CD4-positive, alpha-beta T cell treated with Interleukin-1 beta for 1 hour (primary cell): ENCODE data around the gene PRSS56.

ENCODE experiments used
- DNase-seq, 2 donors: peaks; one replicate each; pipeline ENCODE4 v3.0.0-alpha.2; 2020 to 2022

Gene PRSS56

DNA sequence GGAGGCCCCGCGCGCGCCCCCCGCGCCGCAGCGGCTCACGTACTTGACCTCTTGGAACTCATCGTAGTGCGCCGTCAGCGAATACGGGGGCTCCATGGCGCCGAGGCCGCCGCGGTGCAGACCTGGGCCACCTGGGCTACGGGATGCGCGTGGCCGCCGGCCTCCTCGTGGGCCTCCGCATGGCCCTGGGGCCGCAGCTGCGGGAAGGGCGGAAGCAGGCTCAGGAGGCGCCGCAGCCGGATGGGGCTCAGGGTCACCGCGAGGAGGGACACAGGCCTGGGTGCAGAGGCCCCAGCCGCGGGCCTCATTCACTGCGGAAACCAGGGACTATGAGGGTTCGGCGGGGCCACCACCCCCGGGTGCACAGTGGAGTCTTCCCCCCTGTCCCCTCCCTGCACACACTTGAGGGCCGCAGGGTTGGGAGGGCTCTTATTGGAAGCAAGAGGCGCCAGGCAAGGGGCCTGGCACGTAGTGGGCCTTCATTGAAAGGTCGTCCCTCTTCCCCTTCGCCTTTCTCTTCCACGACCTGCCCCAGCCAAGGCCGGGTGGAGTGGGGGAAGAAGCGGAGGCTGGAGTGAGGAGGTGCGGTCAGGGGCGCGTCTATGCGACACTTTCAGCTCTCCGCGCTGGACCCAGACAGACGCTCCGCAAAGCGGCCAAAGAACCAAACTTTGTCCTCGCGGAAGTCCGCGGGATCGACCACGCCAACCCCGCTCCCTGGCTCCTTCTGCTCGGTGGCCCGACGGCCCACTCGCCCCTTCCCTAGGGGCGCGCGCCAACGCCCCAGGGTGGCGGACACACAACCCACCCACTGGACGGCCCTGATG is 33.4 kb upstream of the PRSS56 start:
- DNase-seq, result no peak

DNA sequence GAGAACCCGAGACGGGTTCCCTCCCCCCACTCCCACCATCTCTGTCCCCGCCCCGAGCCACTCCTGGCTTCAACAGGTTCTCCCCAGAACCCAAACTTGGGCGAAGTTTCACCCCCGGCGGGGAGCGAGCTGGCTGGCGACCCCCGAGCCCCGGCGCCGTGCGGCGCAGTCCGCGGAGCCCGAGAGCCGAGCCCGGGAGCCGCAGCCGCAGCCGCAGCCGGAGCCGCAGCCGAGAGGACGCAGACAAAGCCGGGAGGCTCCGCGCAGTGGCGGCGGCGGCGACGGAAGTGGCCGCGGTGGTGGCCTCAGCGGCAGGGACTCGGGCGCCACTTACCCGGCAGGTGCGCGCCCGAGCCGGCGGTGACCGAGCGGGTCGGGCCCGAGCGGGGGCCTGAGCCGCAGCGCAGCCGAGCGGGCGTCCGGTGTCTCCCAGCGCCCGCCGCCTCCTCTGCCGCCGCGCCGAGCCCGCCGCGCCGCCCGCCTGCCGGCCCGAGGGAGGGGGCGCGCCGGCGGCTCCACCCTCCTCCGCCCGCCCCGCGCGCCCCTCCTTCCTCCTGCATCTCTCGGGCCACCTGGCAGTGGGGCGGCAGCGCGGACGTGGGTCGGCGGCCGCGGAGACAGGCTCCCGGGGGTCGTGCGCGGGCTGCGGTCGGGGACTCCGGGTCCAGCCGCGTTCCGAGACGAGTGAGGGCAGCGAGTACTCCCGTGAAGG is 32.6 kb upstream of the PRSS56 start, which contains the start of gene ECEL1:
Gene ECEL1, minus strand, starts transcription at position 450 of the 712 bp plus-strand sequence. CDS start 1,181 bp downstream, outside the sequence.
- no peak for DNase-seq

- no peak for DNase-seq
Measured at GRCh38 chr2:232488097-232488711, 32.0 kb upstream of the PRSS56 start.

DNA sequence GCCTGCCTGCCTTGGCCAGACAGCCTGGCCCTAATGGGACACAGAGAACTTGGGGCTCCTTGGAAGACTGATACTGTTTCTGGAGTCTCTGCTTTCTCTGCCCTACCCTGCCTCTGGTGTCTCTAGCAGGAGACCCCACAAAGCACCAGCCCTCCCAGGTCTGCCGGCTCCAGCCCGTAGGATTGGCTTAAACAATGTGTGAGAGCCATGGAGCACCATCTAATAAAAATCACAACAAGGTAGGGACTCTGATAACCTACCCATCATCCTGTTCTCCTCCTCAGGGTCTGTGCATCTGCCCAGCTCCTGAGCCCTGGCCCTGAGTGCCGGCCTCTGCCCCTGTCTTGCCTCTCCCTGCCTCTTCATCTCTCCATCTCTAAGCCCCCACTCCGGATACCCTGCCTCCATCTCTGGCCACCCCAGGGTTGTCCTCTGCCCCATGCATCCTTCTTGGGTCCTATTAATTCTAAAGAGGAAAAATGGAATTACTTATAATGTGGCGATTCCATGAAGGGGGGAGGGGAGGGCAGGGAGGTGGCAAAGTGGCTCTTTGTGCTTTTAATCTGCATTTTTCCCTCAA is 31.4 kb upstream of the PRSS56 start:
- DNase-seq, result no peak

DNA sequence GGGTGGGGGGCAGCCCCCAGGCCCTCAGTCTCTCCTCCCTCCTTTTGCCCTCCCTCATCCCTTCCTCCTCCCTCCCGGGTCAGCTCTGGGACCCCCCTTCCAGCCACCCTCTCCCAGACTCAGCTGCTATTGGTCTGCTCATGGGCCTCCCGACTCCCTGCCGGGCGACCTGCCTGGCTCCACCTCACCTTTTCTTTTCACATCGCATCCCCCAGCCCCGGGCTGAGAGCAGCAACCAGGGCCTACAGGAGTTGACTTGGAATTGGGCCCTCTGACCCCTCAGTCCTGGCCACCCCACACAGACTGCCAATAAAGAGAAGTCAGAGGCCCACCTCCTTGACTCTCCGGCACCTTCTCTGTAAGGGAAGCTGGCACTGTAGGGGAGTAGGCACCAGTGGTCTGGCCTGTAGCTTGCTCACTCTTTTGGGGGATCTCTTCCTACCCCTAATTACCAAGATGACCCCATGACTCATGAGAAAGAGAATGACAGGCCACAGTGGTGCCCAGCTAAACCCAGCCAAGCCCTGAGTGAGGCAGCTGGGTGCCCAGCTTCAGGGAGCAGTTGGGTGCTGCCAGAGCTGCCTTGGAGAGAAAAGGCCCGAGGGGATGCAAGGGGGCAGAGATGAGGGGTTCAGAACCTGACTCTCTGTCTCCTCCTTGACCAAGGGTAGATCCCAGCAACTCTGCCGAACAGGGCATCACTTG is 30.5 kb upstream of the PRSS56 start:
- no peak for DNase-seq

DNA sequence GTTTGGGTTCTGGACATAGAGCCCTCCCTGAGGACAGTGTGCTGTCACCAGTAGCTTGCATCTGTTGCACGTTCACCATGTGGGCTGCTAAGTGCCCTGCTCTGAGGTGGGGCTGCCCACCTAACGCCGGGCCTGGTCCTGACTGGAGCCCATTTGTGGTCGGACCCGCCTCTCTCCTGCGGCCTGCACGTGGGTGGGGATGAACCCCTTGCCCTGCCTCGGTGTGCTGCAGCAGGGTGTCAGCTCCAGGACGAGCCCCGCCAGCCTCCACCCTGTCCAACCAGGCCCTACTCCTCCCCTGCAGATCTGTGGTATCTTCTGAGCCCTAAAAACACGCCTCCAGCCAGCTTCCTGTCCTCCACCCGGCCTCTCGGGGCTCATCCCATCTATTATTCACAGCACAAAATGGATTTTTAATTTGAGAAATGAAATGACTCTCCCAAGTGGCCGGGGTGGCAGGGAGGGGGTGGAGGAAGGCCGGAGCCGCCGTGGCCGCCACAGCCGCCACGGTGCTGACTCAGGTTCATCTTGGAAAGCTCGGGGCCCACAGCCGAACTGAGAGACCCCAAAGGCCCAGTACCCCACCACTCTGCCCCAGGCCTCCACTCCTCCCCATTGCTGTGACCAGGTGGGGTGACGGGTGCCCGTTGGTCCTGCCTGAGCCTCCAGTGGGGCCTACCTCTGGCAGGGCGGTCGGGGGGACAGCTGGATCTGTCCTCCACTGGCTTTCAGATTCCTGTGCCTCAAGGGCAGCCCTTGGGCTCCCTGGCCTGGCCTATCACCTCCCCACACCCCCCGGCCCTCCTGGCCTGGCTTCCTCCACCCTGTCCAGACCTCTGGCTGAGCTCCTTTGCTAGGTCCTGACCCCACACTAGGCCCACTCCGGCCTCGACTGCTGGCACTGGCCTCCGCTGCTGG is 29.7 kb upstream of the PRSS56 start:
- no peak for DNase-seq

GRCh38 chr2:232491139-232491780 is 28.9 kb upstream of the PRSS56 start:
- DNase-seq, result no peak

- DNase-seq, result no peak
Measured at GRCh38 chr2:232492236-232492848, 27.8 kb upstream of the PRSS56 start.

GRCh38 chr2:232492963-232493700 is 27.1 kb upstream of the PRSS56 start:
- DNase-seq, result no peak

GRCh38 chr2:232493701-232494474 is 26.3 kb upstream of the PRSS56 start:
- DNase-seq, result no peak

- DNase-seq, result no peak
Measured at GRCh38 chr2:232494542-232494941, 25.6 kb upstream of the PRSS56 start.

DNA sequence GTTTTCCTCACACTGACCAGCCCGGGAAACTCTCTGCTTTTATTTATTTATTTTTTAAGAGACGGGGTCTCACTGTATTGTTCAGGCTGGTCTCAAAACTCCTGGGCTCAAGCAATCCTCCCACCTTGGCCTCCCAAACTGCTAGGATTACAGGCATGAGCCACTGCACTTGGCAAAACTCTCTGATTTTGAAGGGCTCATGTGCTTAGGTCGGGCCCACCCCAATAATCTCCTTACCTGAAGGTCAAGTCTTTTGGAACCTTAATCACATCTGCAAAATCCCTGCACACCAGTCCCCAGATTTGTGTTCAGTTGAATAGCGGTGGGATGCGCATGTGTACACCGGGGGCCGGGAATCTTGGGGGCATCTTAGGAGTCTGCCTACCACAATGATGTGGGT is 24.9 kb upstream of the PRSS56 start:
- no peak for DNase-seq

- no peak for DNase-seq
Measured at GRCh38 chr2:232496501-232497270, 23.5 kb upstream of the PRSS56 start.

GRCh38 chr2:232497348-232497747 is 22.8 kb upstream of the PRSS56 start:
- DNase-seq, result no peak

DNA sequence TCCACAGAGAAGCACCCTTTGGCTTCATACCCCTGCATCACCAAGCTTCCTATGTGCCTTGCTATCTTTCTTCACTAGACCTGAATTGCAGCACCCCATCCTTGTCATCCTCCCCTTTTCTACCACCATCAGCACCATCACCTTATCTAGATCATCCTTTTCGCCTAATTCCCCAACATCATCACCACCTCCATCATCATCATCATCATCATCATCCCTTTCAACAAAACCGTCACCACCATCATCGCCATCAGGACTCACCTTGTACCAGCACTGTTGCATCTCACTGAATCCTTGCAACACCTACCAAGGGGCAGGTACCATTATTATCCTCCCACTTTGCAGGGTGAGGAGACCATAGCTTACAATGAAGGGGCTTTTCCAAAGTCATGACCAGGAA is 21.7 kb upstream of the PRSS56 start:
- DNase-seq, result no peak

GRCh38 chr2:232501331-232501771 is 18.8 kb upstream of the PRSS56 start:
- no peak for DNase-seq

GRCh38 chr2:232501794-232502390 is 18.3 kb upstream of the PRSS56 start:
- no peak for DNase-seq

DNA sequence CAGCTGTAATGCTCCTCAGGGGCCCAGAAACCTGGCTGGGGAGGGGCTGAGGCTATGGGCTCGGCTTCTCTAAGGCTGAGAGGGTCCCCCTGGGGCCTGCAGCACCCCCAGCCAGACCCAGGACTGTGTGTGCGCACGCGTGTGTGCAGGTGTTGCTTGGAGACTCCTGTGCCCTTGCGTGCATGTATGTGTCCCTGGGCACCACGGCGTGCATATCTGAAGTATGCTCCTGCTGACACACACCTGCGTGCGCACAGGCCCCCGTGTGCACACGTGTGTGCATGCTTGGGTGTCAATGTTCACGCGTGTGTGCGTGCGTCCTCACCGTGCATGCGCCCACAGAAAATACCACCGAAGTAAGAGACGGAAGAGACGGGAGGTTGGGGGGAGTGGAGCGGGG is 17.7 kb upstream of the PRSS56 start:
- DNase-seq, result peak in 1 of 2 donors; percentile 38
